ENCODE measurements around the gene NEK6.

Gene NEK6

GRCh38 chr9:124373386-124373785, 115.6 kb downstream of the NEK6 start:
- no peak for DNase-seq
- in situ Hi-C loops (cut with HindIII; ENCODE audit: low pct_ligation_motif_present, low pct_unique_long_range_greater_than_20kb, low sequenced_read_pairs) = no loop called here

DNA sequence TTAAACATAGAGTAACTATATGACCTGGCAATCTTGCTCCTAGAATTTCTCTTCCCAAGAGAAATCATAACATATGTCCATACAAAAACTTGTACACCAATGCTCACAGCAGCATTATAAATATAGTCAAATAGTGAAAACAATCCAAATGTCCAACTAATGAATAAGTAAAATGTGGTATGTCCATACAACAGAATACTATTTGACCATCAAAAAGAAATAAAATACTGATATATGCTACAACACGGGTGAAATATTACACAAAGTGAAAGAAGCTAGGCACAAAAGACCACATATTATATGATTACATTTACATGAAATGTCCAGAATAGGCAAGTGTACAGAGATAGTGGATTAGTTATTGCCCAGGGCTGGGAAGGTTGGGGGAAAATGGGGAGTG, 116.1 kb downstream of the NEK6 start:
- DNase-seq = no peak
- in situ Hi-C loops (cut with HindIII; ENCODE audit: low pct_ligation_motif_present, low pct_unique_long_range_greater_than_20kb, low sequenced_read_pairs) = no loop called here

DNA sequence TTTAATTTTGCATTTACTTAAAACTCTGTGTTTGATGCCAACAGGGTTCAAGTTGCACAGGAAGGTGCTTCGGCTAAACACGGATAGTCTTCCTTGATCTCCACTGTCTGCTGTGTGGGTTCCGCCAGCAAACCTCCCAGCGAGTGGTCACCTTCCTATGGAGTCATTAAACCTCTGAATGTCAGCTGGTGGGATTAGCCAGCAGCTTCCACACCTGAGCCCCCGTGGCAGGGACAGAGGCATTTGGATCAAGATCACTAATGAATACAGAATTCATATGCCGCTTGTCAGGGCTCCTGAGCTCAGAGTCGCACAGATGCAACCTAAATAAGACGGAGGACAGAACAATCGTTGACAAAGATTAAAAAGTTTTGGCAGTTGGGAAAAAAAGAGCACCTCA, 118.0 kb downstream of the NEK6 start:
- in situ Hi-C loops (cut with HindIII; ENCODE audit: low pct_ligation_motif_present, low pct_unique_long_range_greater_than_20kb, low sequenced_read_pairs) = loop anchor here (25.0 kb wide), 1 partner anchor 263 kb away; no protein-coding TSS in a partner anchor

DNA sequence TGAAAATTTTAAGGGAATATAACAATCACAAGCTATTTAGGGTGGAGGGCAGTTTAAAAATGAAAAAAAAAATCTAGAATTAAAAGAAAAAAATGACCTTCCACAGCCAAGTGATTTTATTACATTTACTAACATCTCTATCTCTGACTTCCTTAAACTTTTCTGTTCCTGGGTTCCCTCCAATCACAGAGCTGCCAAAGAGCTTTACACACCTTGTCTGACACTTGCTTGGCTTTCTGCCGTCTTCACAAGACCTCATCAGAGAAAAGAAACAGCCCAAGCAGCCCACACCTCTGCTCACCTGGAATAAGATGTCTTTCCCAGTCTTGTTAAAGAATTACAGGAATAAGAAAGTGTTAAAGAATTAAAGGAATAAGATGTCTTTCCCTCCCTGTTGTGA, 118.6 kb downstream of the NEK6 start:
- no peak for DNase-seq
- in situ Hi-C loops (cut with HindIII; ENCODE audit: low pct_ligation_motif_present, low pct_unique_long_range_greater_than_20kb, low sequenced_read_pairs) = loop anchor here (25.0 kb wide), 1 partner anchor 264 kb away; no protein-coding TSS in a partner anchor

More for the DNA sequence above, 118.0 kb downstream of the NEK6 start:
- DNase-seq = no peak

DNA sequence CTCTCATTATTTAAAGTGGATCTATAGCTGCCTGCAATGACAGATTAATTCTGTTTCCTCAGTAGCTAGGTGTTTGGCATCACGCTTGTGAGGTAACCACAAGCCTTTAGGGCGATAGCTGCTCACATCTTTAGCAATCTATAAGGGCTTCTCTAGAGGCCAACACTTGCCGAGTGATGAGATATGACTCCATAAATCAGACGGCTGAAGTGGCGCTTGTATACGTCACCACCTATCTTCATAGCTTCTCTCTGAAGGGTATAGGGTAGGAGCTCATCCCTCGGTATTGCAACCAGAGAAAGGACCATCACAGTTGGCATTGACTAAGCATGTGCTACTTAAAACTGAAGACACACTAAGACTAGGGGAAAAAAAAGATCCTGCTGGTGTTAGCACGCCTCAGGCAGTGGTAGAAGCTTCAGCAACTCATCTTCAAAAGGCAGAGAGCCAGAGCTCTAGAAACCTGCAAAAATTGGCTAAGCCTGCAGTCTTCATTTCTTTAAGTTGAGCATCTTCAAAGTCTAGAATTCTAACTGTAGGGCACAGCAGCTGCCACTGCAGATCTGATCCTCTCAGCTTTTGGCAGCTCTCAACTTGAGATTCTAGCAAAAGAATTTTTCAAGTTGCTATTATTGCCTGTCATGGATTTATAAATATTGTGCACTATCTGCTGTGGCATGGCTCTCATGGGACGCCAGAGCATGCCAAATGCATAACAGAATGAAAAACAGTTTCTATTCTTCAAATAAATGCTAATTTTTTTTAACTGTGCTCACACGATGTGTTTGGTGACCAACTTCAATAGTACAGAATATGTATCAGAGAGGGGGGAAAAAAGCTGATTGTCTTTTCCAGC, 120.0 kb downstream of the NEK6 start:
- DNase-seq = no peak
- in situ Hi-C loops (cut with HindIII; ENCODE audit: low pct_ligation_motif_present, low pct_unique_long_range_greater_than_20kb, low sequenced_read_pairs) = loop anchor here (25.0 kb wide), 1 partner anchor 265 kb away; no protein-coding TSS in a partner anchor

DNA sequence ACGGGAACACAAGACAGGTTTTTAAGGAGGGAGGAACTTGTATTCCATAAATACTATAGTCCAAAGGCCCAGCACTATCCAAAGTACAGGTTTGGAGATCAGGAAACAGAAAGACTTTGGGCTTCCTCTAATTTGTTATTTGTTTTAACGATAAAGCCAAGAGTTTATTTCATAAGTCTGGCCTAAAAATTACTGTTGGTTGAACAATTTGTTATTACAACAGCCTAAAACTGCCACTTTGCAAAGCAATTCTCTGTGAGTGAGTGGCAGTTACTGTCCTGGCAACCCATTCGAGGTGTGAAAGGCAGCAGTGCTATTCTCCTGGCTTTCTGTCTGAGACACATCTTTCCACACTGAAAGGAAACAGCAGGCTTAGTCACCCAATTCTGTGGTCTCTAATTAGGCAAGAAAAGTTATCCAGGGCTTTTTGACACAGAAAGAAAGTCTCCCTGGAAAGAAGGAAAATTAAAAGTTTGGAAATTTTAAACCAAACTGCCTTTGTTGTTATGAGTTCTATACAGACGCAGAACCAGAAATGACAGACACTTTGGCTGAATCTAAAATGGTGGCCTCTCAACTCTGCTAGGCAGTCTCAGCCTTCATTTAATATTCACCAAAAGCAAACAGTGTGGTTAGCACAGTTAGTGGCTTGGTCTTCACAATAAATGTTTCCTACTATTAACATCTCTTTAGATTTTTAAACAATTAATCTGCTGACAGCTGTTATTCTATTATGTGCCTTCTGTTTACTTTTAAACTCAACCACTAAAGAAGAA, 123.6 kb downstream of the NEK6 start:
- no peak for DNase-seq
- in situ Hi-C loops (cut with HindIII; ENCODE audit: low pct_ligation_motif_present, low pct_unique_long_range_greater_than_20kb, low sequenced_read_pairs) = loop anchor here (25.0 kb wide), 1 partner anchor 269 kb away; no protein-coding TSS in a partner anchor

DNA sequence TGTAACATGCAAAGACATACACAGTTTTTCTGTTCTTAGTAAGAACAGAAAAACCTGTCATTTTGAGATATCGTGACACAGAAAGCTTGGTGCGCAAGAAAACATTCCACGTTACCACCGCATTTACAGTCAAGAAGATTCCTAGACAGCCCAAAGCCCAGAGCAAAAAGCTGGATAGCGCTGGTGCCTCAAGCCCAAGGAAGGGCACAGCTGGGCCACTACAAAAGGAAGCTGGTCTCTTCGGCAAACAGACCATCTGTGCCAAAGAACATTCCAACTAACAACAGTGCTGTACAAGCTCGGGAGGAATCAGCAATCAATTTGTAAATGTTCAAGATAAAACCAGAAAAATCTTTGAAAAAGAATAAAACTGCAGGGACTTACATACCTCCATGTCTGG, 126.5 kb downstream of the NEK6 start:
- in situ Hi-C loops (cut with HindIII; ENCODE audit: low pct_ligation_motif_present, low pct_unique_long_range_greater_than_20kb, low sequenced_read_pairs) = loop anchor here (25.0 kb wide), 1 partner anchor 272 kb away; no protein-coding TSS in a partner anchor
- DNase-seq = no peak

DNA sequence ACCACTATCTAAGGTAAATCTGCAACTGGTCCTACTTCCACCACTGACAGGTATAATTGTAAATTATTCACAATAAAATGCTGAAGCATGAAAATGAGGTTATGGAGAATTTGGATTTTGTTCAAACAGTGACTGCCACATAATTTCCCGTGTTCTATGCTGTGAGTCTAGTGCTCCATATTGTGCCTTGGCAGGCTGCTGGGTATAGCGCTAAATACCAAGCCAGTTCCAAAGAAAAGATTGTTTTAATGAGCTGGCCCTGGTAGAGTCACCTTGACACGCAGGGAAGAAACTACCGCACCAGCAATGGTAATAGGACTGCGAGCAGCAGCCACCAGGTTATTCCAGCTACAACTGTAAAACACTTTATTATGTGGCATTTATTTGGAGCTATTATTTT, 127.1 kb downstream of the NEK6 start:
- DNase-seq = no peak
- in situ Hi-C loops (cut with HindIII; ENCODE audit: low pct_ligation_motif_present, low pct_unique_long_range_greater_than_20kb, low sequenced_read_pairs) = loop anchor here (25.0 kb wide), 1 partner anchor 273 kb away; no protein-coding TSS in a partner anchor

GRCh38 chr9:124385623-124386022, 127.9 kb downstream of the NEK6 start:
- no peak for DNase-seq
- in situ Hi-C loops (cut with HindIII; ENCODE audit: low pct_ligation_motif_present, low pct_unique_long_range_greater_than_20kb, low sequenced_read_pairs) = loop anchor here (25.0 kb wide), 1 partner anchor 273 kb away; no protein-coding TSS in a partner anchor

GRCh38 chr9:124386201-124386600, 128.5 kb downstream of the NEK6 start:
- DNase-seq = no peak
- in situ Hi-C loops (cut with HindIII; ENCODE audit: low pct_ligation_motif_present, low pct_unique_long_range_greater_than_20kb, low sequenced_read_pairs) = loop anchor here (25.0 kb wide), 1 partner anchor 274 kb away; no protein-coding TSS in a partner anchor

DNA sequence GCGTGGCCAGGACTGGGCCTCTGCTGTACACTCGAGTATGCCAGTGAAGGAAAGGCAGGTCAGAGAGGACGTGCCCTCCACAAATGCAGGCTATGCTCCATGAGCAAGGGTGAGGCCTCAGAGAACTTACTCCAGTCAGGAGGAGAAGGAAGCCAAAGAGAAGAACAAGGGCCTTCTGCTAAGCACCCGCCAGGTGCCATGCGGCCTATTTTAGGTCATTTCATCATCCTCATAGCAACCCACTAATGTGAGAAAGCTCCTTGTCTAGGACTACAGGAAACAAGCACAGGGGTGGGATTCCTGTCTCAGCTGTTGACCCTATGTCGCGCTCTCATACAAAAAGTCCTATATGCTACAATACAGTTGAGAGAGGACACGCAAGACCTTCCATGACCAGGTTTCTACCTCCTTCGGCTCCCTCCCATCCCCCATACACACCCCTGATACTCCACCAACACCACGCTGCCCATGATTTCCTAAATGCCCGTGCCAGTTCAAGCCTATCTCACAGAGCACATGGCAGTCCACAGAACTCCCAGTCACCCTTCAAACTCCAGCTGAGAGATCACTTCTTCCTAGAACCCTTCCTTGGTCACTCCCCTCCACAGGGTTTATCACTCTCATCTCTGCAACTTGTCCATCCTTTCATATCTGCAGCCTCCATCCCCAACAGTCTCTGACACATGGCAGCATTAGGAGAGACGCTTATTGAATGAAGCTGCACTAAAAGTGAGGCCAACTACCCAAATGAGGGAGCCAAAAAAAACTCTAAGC, 130.7 kb downstream of the NEK6 start:
- in situ Hi-C loops (cut with HindIII; ENCODE audit: low pct_ligation_motif_present, low pct_unique_long_range_greater_than_20kb, low sequenced_read_pairs) = loop anchor here (25.0 kb wide), 1 partner anchor 276 kb away; no protein-coding TSS in a partner anchor
- DNase-seq = no peak

DNA sequence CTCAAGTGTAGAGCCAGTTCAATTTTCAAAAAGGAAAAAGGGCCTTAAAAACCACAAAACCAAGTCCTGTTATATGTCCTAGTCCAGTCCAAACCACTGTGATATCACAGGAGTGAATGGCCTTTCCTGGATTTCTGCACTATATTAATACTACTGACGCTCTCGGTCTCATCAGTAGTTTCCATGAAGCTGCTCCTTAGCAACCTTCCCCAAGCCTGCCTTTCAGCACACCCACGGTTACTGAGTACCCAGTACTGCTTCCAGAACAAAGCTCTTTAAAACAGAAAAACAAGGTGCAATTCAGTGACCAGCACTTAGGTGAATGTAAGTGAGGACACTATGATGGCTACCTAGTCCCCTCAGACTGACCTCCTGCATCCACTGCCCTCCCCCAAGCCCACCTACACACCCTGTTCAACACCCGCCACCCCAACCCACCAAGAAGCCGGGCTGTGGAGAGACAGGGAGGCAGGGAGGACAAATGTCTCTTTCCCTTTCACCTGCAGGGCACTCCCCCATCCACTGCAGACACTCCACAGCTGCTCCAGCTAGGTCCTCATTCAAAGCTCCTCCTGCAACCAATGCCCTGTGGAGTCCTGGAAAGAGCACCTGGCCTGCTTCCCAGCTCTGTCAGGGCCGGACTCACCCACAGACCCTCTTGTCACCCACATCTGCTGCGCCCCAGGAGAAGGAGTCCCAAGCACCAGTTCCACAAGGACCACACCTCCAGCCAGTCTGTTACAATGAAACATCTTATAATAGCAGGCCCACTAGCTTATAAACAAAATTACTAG, 131.6 kb downstream of the NEK6 start:
- in situ Hi-C loops (cut with HindIII; ENCODE audit: low pct_ligation_motif_present, low pct_unique_long_range_greater_than_20kb, low sequenced_read_pairs) = loop anchor here (25.0 kb wide), 1 partner anchor 277 kb away; no protein-coding TSS in a partner anchor
- DNase-seq = no peak

GRCh38 chr9:124390794-124391658, 133.3 kb downstream of the NEK6 start:
- DNase-seq = no peak
- in situ Hi-C loops (cut with HindIII; ENCODE audit: low pct_ligation_motif_present, low pct_unique_long_range_greater_than_20kb, low sequenced_read_pairs) = loop anchor here (25.0 kb wide), 1 partner anchor 279 kb away; no protein-coding TSS in a partner anchor

DNA sequence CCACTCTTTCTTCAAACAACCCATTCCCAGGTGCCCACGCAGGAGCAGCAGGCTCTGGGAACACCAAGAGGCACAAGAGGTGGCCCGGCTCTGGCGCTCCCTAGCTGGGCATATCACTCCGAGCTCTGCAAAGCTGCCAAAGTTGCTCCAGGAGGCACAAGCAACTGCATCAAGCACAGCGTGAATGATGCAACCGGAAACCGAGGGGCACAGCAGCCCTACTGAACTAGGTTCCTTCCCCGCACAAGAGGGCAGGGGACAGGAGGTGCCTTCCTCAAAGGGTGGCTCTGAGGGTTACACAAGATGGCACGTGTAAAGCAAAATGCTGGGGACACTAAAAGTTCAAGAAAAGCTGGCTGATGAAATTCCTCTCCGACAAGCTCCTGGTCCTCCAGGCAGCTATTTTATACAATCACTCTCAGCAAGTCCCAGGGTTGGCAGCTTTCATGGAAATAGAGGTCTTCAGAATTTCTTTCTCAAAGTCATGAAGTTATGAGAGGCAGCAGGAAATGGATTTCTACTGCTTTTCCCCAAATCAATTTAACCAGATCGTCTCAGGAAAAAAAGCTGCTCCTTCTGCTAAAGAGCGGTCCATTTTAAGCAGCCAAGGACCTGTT, 134.6 kb downstream of the NEK6 start:
- no peak for DNase-seq
- in situ Hi-C loops (cut with HindIII; ENCODE audit: low pct_ligation_motif_present, low pct_unique_long_range_greater_than_20kb, low sequenced_read_pairs) = loop anchor here (25.0 kb wide), 1 partner anchor 280 kb away; no protein-coding TSS in a partner anchor

DNA sequence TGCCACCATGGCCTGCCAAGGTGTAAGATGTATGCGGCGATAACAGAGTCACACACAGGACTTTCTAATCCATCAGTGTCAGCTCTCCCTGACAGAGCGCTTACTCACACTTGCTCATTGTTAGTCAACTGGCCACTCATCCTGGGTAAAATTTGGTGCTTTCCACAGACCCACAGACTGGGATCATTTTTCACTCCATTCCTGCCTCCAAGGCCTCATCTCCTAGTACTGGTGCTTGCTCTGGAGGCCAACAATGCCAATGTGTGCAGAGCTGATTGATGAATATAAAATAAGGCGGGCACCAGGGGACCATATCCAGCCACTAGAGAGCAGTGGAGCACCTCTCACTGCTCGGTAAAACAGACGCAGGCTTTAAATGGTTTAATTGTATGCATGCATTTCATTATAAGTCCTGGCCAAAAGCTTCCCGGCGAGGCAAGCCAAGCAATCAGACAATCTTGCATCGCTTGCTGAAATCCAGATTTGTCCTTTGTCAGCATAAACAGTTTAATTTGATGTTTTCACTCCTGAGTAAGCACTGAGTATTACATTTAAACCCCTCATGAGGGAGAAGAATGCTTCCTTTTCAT, 135.2 kb downstream of the NEK6 start:
- in situ Hi-C loops (cut with HindIII; ENCODE audit: low pct_ligation_motif_present, low pct_unique_long_range_greater_than_20kb, low sequenced_read_pairs) = loop anchor here (25.0 kb wide), 1 partner anchor 281 kb away; no protein-coding TSS in a partner anchor
- peak; percentile 74 for DNase-seq

- in situ Hi-C loops (cut with HindIII; ENCODE audit: low pct_ligation_motif_present, low pct_unique_long_range_greater_than_20kb, low sequenced_read_pairs) = loop anchor here (25.0 kb wide), 1 partner anchor 282 kb away; no protein-coding TSS in a partner anchor
- no peak for DNase-seq
Observed at GRCh38 chr9:124394167-124394566, 136.4 kb downstream of the NEK6 start.

Data from ACHN (cell line).